ENCODE measurements around the gene MINAR1. TPM values are rescaled to one million over a fixed set of nuclear protein-coding genes. Genes with fewer than 3 reads are reported as not detected.

Gene MINAR1
- total RNA-seq, 1 donor from 2014 or later = 0.42 TPM

DNA sequence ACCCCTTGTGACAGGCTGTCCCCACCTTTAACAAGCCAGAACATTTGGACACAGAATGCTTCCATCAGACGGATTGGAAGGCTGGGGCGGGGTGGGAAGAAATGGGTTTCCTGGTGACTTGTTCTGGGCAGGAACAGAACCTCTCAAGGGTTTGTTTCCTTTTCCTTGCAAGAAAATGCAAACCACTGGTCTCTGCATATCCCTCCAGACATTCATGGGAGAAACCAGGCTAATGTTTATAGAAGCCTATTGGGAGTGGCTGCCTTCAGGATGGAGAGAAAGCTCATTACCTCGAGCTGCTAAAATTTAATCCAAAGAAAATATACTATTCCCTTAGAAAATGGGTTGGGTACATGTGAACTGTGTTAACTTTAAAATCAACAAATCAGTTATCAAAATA is 21.9 kb downstream of the MINAR1 start:
- ATAC-seq (ENCODE audit: low read depth) (no peak), DNase-seq (no peak)
- Mint-ChIP-seq H3K9me3 (no peaks in the 10 kb centered on the region), H3K27ac (no peak overlapping the region), H3K4me3 (no peak overlapping the region), H3K36me3 (ENCODE audit: low read depth) (no peaks in the 10 kb centered on the region), H3K27me3 (peaks cover 3% of the 10 kb centered on the region), H3K4me1 (no peaks in the 10 kb centered on the region)
- TF ChIP-seq, protein P1, sequence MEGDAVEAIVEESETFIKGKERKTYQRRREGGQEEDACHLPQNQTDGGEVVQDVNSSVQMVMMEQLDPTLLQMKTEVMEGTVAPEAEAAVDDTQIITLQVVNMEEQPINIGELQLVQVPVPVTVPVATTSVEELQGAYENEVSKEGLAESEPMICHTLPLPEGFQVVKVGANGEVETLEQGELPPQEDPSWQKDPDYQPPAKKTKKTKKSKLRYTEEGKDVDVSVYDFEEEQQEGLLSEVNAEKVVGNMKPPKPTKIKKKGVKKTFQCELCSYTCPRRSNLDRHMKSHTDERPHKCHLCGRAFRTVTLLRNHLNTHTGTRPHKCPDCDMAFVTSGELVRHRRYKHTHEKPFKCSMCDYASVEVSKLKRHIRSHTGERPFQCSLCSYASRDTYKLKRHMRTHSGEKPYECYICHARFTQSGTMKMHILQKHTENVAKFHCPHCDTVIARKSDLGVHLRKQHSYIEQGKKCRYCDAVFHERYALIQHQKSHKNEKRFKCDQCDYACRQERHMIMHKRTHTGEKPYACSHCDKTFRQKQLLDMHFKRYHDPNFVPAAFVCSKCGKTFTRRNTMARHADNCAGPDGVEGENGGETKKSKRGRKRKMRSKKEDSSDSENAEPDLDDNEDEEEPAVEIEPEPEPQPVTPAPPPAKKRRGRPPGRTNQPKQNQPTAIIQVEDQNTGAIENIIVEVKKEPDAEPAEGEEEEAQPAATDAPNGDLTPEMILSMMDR (IDR thresholded peaks at IDR 0.05) = no peak
- ChIA-PET POLR2A (no interaction called here), CTCF (no interaction called here)
- intact Hi-C loops (cut with micrococcal nuclease) = no loop called here

DNA sequence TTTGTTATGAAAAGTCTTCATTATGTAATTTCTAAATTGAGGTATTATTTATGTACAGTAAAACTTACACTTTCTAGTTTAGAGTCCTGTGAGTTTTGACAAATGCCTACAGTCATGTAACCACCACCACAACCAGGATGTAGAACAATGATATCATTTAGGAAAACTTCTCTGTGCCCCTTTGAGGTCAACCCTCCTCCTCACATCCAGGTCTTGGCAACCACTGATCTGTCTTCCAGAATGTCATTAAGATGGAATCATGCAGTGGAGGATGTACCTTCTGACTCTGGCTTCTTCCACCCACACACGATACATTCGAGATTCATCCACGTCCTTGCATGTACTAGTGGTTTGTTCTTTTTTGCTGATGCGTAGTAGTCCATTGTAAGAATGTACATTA is 23.2 kb downstream of the MINAR1 start:
- ChIA-PET POLR2A (no interaction called here), CTCF (no interaction called here)
- DNase-seq (no peak), ATAC-seq (ENCODE audit: low read depth) (no peak)
- Mint-ChIP-seq H3K4me1 (no peaks in the 10 kb centered on the region), H3K4me3 (no peak overlapping the region), H3K27me3 (no peaks in the 10 kb centered on the region), H3K36me3 (ENCODE audit: low read depth) (no peaks in the 10 kb centered on the region), H3K9me3 (no peaks in the 10 kb centered on the region), H3K27ac (no peak overlapping the region)
- intact Hi-C loops (cut with micrococcal nuclease) = no loop called here
- TF ChIP-seq, protein P1 (IDR thresholded peaks at IDR 0.05) = no peak

DNA sequence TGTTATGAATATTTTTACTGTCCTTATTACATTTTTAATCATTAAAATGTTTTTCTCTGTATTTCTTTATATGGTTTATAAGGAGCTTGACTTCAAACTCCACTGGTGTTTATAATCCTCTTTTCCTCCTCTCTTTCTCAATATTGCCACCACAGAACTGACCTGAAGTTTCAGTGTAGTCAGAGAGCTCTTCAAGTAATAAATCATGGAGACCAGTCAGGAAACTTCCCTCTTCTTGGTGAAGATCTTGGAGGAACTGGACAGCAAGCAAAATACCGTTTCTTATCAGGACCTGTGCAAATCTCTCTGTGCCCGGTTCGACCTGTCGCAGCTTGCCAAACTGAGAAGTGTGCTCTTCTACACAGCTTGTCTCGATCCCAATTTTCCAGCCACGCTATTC is 23.8 kb downstream of the MINAR1 start:
- H3K9me3 Mint-ChIP-seq = no peaks in the 10 kb centered on the region
- no peak overlapping the region for H3K27ac Mint-ChIP-seq
- H3K4me3 Mint-ChIP-seq = no peak overlapping the region
- TF ChIP-seq, protein P1 (IDR thresholded peaks at IDR 0.05) = no peak
- ChIA-PET POLR2A (no interaction called here), CTCF (no interaction called here)
- intact Hi-C loops (cut with micrococcal nuclease) = no loop called here
- no peaks in the 10 kb centered on the region for H3K4me1 Mint-ChIP-seq
- no peaks in the 10 kb centered on the region for H3K36me3 Mint-ChIP-seq (ENCODE audit: low read depth)
- ATAC-seq (ENCODE audit: low read depth) (no peak), DNase-seq (no peak)
- no peaks in the 10 kb centered on the region for H3K27me3 Mint-ChIP-seq

DNA sequence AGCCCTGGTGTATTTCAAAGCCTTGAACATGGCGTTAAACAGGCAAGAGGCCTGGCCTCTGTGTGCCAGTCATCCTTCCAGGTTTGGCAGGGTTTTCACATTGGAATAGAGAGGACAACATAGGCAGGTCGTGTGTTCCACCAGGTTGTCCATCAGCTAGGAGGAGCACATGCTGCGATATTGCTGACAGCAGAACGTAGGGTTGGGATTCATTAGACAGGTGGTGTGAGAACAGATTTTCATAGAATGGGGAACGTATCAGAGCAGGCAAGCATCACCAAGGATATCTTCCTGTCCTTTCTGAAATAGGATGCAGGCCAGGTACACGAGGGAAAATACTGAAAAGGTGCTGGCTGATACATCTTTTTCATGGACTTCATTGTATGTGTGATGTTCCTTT is 26.4 kb downstream of the MINAR1 start:
- Mint-ChIP-seq H3K4me3 (no peak overlapping the region), H3K4me1 (no peaks in the 10 kb centered on the region), H3K9me3 (no peaks in the 10 kb centered on the region), H3K27ac (no peak overlapping the region), H3K27me3 (no peaks in the 10 kb centered on the region), H3K36me3 (ENCODE audit: low read depth) (no peaks in the 10 kb centered on the region)
- DNase-seq (no peak), ATAC-seq (ENCODE audit: low read depth) (no peak)
- CTCF ChIA-PET = no interaction called here
- intact Hi-C loops (cut with micrococcal nuclease) = no loop called here
- POLR2A ChIA-PET = no interaction called here
- TF ChIP-seq, protein P1 (IDR thresholded peaks at IDR 0.05) = no peak

DNA sequence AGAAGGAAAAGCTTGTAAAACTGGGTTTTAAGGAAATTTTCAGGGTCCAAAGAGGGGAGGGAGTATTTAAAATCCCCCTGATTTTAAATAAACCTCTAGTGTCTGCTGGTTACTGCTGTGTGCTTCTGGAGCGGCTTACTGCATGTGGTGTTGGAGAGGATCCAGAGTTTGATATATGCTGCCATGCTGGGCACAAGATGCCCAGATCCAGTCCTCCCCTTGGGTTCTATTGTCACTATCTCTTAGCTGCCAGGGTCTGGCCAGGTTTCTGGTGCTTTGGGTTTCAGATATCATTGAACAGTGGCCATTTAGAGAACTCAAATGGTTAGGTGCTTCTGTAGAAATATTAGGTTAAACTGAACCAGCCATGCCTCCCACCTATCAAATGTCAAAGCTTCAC is 27.5 kb downstream of the MINAR1 start:
- Mint-ChIP-seq H3K27me3 (no peaks in the 10 kb centered on the region), H3K27ac (no peak overlapping the region), H3K9me3 (no peaks in the 10 kb centered on the region), H3K36me3 (ENCODE audit: low read depth) (no peaks in the 10 kb centered on the region), H3K4me3 (no peak overlapping the region), H3K4me1 (no peaks in the 10 kb centered on the region)
- ATAC-seq (ENCODE audit: low read depth) = no peak
- DNase-seq = no peak
- ChIA-PET CTCF (no interaction called here), POLR2A (no interaction called here)
- TF ChIP-seq, protein P1 (IDR thresholded peaks at IDR 0.05) = no peak
- intact Hi-C loops (cut with micrococcal nuclease) = no loop called here
